VCaP (cell line): Measurements from ENCODE around the gene MBD4.

Source experiments
- H3K27ac ChIP-seq: fragments of 450-650 bp; 2 replicates; pipeline ENCODE4 v1.5.1; 2017
- TF ChIP-seq, protein P1 (sequence below): fragments of 450-650 bp; conservative IDR thresholded peaks from 2 replicates; pipeline ENCODE4 v1.5.1; 2017; ENCODE audit warnings: mild to moderate bottlenecking, moderate library complexity

MBD4 gene

GRCh38 chr3:129428376-129429079, 11.2 kb downstream of the MBD4 start, which contains the start of gene EFCAB12:
Gene EFCAB12, minus strand, starts transcription at chr3:129428636. Its CDS starts 148 bp downstream, at chr3:129428488.
- TF ChIP-seq, protein P1, sequence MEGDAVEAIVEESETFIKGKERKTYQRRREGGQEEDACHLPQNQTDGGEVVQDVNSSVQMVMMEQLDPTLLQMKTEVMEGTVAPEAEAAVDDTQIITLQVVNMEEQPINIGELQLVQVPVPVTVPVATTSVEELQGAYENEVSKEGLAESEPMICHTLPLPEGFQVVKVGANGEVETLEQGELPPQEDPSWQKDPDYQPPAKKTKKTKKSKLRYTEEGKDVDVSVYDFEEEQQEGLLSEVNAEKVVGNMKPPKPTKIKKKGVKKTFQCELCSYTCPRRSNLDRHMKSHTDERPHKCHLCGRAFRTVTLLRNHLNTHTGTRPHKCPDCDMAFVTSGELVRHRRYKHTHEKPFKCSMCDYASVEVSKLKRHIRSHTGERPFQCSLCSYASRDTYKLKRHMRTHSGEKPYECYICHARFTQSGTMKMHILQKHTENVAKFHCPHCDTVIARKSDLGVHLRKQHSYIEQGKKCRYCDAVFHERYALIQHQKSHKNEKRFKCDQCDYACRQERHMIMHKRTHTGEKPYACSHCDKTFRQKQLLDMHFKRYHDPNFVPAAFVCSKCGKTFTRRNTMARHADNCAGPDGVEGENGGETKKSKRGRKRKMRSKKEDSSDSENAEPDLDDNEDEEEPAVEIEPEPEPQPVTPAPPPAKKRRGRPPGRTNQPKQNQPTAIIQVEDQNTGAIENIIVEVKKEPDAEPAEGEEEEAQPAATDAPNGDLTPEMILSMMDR = no peak
- peak within 1 kb of the TSS; percentile 65 for H3K27ac ChIP-seq

- TF ChIP-seq, protein P1 = no peak
These were observed 11.8 kb downstream of the MBD4 start for GRCh38 chr3:129428007-129428375.

DNA sequence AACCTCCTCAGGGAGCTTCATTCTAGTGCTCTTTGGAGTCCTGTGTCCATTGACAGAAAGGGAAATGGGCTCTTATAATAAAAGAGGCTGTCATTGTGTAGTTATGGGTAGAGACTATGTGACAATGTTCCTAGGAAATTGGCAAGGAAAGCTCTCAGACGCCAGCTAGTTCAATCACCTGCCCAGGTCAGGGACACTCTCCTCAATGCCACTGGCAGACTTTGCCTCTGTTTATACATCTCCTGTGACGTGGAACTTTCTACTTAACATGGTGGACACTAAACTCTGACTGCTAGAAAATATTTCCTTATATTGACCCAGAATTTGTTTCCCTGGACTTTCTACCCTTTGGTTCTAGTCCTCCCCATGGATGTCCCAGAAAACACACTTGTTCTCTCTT, 14.1 kb downstream of the MBD4 start:
- TF ChIP-seq, protein P1 = no peak

More at GRCh38 chr3:129428007-129428375, 11.8 kb downstream of the MBD4 start:
- H3K27ac ChIP-seq = no peak overlapping the region; the same call in 1 of the 2 replicates

GRCh38 chr3:129425213-129425612, 14.5 kb downstream of the MBD4 start:
- TF ChIP-seq, protein P1 = no peak
- H3K27ac ChIP-seq = no peak overlapping the region

More for the DNA sequence above, 14.1 kb downstream of the MBD4 start:
- H3K27ac ChIP-seq = no peak overlapping the region

GRCh38 chr3:129424185-129424841, 15.4 kb downstream of the MBD4 start:
- H3K27ac ChIP-seq = peak overlapping the region; percentile 68

DNA sequence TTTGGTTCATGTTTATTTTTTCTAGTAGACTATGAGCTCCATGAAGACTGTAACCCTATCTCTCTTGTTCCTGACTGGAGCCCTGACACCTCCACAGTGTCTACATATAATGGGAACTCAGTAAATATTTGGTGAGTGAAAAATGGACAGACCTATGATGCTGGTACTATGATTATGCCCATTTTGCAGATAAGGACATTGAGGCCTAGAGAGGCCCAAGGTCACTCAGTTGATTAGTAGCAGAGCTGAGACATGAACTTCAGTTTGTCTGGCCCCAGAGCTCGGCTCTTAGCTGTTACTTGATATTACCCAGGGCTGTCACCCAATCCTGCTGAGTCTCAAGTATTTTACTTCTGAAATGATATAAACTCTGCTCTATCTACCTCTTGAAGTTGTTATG, 16.9 kb downstream of the MBD4 start:
- H3K27ac ChIP-seq = no peak overlapping the region; the same call in 1 of the 2 replicates
- TF ChIP-seq, protein P1 = no peak

More at GRCh38 chr3:129424185-129424841, 15.4 kb downstream of the MBD4 start:
- TF ChIP-seq, protein P1 = no peak

- TF ChIP-seq, protein P1 = no peak
- no peak overlapping the region for H3K27ac ChIP-seq
These were observed 17.6 kb downstream of the MBD4 start for GRCh38 chr3:129421988-129422745.
